OCI-M2 (cell line): ENCODE measurements around the gene RMND5B.
"Not testable (repeated sequence)": the region's sequence is repeated elsewhere in the genome, so short reads cannot be mapped to it uniquely, and the experiment has no call there.

ENCODE experiments used
- DNase-seq: peaks from one replicate; lab custom pipeline; 2025; ENCODE audit not compliant: unreplicated experiment; lab: John Stamatoyannopoulos, UW

The RMND5B gene

GRCh38 chr5:178129296-178129695 lies 1.5 kb upstream of the RMND5B start:
- DNase-seq, result no peak

GRCh38 chr5:178130234-178130575 lies 609 bp upstream of the RMND5B start:
- DNase-seq, result not testable (repeated sequence)

- DNase-seq, result no peak
Observed at GRCh38 chr5:178131446-178131996, 707 bp downstream of the RMND5B start.

GRCh38 chr5:178136990-178137389 lies 6.2 kb downstream of the RMND5B start:
- no peak for DNase-seq

GRCh38 chr5:178137991-178138390 lies 7.2 kb downstream of the RMND5B start:
- DNase-seq, result no peak

GRCh38 chr5:178141550-178141949 lies 10.7 kb downstream of the RMND5B start:
- DNase-seq, result no peak

GRCh38 chr5:178142642-178143041 lies 11.8 kb downstream of the RMND5B start:
- no peak for DNase-seq

GRCh38 chr5:178143246-178143645 lies 12.4 kb downstream of the RMND5B start:
- DNase-seq, result no peak

- no peak for DNase-seq
Observed at GRCh38 chr5:178143901-178144300, 13.1 kb downstream of the RMND5B start.

- no peak for DNase-seq
Observed at GRCh38 chr5:178145965-178146820, 15.4 kb downstream of the RMND5B start.

GRCh38 chr5:178147406-178147805 lies 16.6 kb downstream of the RMND5B start:
- DNase-seq, result no peak

- DNase-seq, result no peak
Observed at GRCh38 chr5:178149199-178149932, 18.6 kb downstream of the RMND5B start.

GRCh38 chr5:178150977-178151734 lies 20.3 kb downstream of the RMND5B start:
- no peak for DNase-seq

GRCh38 chr5:178152491-178153444 lies 22.0 kb downstream of the RMND5B start:
- DNase-seq, result no peak

- peak; percentile 92 for DNase-seq
Observed at GRCh38 chr5:178153530-178154340, 22.9 kb downstream of the RMND5B start, which contains the start of gene NHP2. Gene NHP2 (minus strand): TSS chr5:178153885. CDS start chr5:178153817, 68 bp downstream.

- DNase-seq, result no peak
Observed at GRCh38 chr5:178155065-178155464, 24.3 kb downstream of the RMND5B start.

- no peak for DNase-seq
Observed at GRCh38 chr5:178160176-178160575, 29.4 kb downstream of the RMND5B start.

- no peak for DNase-seq
Observed at GRCh38 chr5:178162481-178162880, 31.7 kb downstream of the RMND5B start.
